ENCODE measurements around the gene CPO. TPM values are rescaled to one million over a fixed set of nuclear protein-coding genes. Genes with fewer than 3 reads are reported as not detected.
"Not testable (repeated sequence)": the region's sequence is repeated elsewhere in the genome, so short reads cannot be mapped to it uniquely, and the experiment has no call there.

CPO gene
- total RNA-seq, 4 donors from 2014 or later, result 0.32 to 0.83 (median 0.48) TPM

- H3K27me3 ChIP-seq, result no peaks in the 10 kb centered on the region
- H3K4me3 ChIP-seq, result no peak overlapping the region
- H3K36me3 ChIP-seq, result no peaks in the 10 kb centered on the region
- no peak for DNase-seq (ENCODE audit: extremely low spot score)
- no peak for TF ChIP-seq POLR2AphosphoS5 (IDR thresholded peaks at IDR 0.05)
- no peak for TF ChIP-seq POLR2A (IDR thresholded peaks at IDR 0.05; ENCODE audit: low read depth)
- no peak for TF ChIP-seq EP300 (IDR thresholded peaks at IDR 0.05)
- TF ChIP-seq CTCF (IDR thresholded peaks at IDR 0.05), result no peak
- WGBS, result 50% methylated on average over 2 of the region's 2 CpGs
- no peak overlapping the region for H3K27ac ChIP-seq (replicated peaks in 1 of 4)
- intact Hi-C loops (cut with DNase I), result no loop called here
- H3K9me3 ChIP-seq, result no peaks in the 10 kb centered on the region
- H3K4me1 ChIP-seq, result peaks cover 0 to 3% (median 2%) of the 10 kb centered on the region in 4 donors
Measured at GRCh38 chr2:206936843-206937230, 2.5 kb upstream of the CPO start.

- no peaks in the 10 kb centered on the region for H3K27me3 ChIP-seq
- WGBS, result 76% methylated on average over 6 of the region's 6 CpGs
- no peak overlapping the region for H3K4me3 ChIP-seq
- no peak for TF ChIP-seq CTCF (IDR thresholded peaks at IDR 0.05)
- no peak for TF ChIP-seq POLR2AphosphoS5 (IDR thresholded peaks at IDR 0.05)
- no peak for TF ChIP-seq EP300 (IDR thresholded peaks at IDR 0.05)
- intact Hi-C loops (cut with DNase I), result no loop called here
- H3K9me3 ChIP-seq, result no peaks in the 10 kb centered on the region
- H3K4me1 ChIP-seq, result peaks cover 0 to 3% (median 2%) of the 10 kb centered on the region in 4 donors
- H3K27ac ChIP-seq (replicated peaks in 1 of 4), result no peak overlapping the region
- no peak for DNase-seq (ENCODE audit: extremely low spot score)
- no peaks in the 10 kb centered on the region for H3K36me3 ChIP-seq
Measured at GRCh38 chr2:206937555-206937954, 1.8 kb upstream of the CPO start.

GRCh38 chr2:206940546-206940945, 1.2 kb downstream of the CPO start:
- no peaks in the 10 kb centered on the region for H3K36me3 ChIP-seq
- no peak overlapping the region for H3K4me3 ChIP-seq
- intact Hi-C loops (cut with DNase I), result no loop called here
- no peak overlapping the region for H3K27ac ChIP-seq (replicated peaks in 1 of 4)
- DNase-seq (ENCODE audit: extremely low spot score), result no peak
- H3K4me1 ChIP-seq, result peaks cover 0 to 3% (median 2%) of the 10 kb centered on the region in 4 donors
- no peak for TF ChIP-seq POLR2AphosphoS5 (IDR thresholded peaks at IDR 0.05)
- no peak for TF ChIP-seq EP300 (IDR thresholded peaks at IDR 0.05)
- no peak for TF ChIP-seq POLR2A (IDR thresholded peaks at IDR 0.05; ENCODE audit: low read depth)
- TF ChIP-seq CTCF (IDR thresholded peaks at IDR 0.05), result no peak
- no peaks in the 10 kb centered on the region for H3K9me3 ChIP-seq
- H3K27me3 ChIP-seq, result no peaks in the 10 kb centered on the region

- TF ChIP-seq POLR2A (IDR thresholded peaks at IDR 0.05; ENCODE audit: low read depth) (no peak), EP300 (IDR thresholded peaks at IDR 0.05) (no peak), POLR2AphosphoS5 (IDR thresholded peaks at IDR 0.05) (no peak), CTCF (IDR thresholded peaks at IDR 0.05) (no peak)
- Histone ChIP-seq H3K4me3 (no peak overlapping the region), H3K27ac (replicated peaks in 1 of 4) (no peak overlapping the region), H3K4me1 (no peaks in the 10 kb centered on the region), H3K36me3 (no peaks in the 10 kb centered on the region), H3K27me3 (no peaks in the 10 kb centered on the region), H3K9me3 (no peaks in the 10 kb centered on the region)
- no peak for DNase-seq (ENCODE audit: extremely low spot score)
- intact Hi-C loops (cut with DNase I), result no loop called here
- 69% methylated on average over 2 of the region's 2 CpGs for WGBS
Measured at GRCh38 chr2:206942592-206943478, 3.5 kb downstream of the CPO start.

- intact Hi-C loops (cut with DNase I); DNase-seq (ENCODE audit: extremely low spot score); H3K27ac ChIP-seq (replicated peaks in 1 of 4); H3K4me3 ChIP-seq; H3K27me3 ChIP-seq; H3K36me3 ChIP-seq; H3K9me3 ChIP-seq; H3K4me1 ChIP-seq: not testable (repeated sequence)
- WGBS, result 89% methylated on average over 2 of the region's 2 CpGs
Measured at GRCh38 chr2:206953404-206953803, 14.1 kb downstream of the CPO start.

Measured in esophagus muscularis mucosa (tissue), 4 donors.